ENCODE measurements around the gene TMEM80.
"Not testable (repeated sequence)": the region's sequence is repeated elsewhere in the genome, so short reads cannot be mapped to it uniquely, and the experiment has no call there.

TMEM80 gene

GRCh38 chr11:695538-696248, at the start of gene TMEM80:
TMEM80 (plus strand) TSS chr11:695816; CDS start chr11:695828, 12 bp downstream.
- DNase-seq: peak; percentile 100

GRCh38 chr11:646214-646613, 49.4 kb upstream of the TMEM80 start:
- no peak for DNase-seq

- not testable (repeated sequence) for DNase-seq
Measured at GRCh38 chr11:647672-648158, 47.9 kb upstream of the TMEM80 start.

- DNase-seq: no peak
Measured at GRCh38 chr11:650482-650881, 45.1 kb upstream of the TMEM80 start.

GRCh38 chr11:653136-653535, 42.5 kb upstream of the TMEM80 start:
- not testable (repeated sequence) for DNase-seq

DNA sequence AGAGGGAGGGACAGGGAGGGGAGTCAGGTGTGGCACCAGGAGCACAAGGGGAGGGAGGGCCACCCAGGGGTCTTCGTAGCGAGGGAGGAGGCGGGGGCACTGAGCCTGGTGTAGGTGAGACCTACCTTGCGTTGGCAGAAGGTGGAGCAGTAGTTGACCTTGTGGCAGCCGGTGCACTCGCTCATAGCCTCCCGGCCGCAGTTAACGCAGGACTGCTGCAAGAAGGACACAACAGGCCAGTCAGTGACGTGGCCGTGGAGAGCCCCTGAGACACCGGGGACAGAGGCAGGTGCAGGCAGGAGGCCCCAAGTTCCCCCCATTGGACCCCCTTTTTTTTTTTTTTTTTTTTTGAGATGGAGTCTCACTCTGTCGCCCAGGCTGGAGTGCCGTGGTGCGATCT, 41.8 kb upstream of the TMEM80 start:
- no peak for DNase-seq

- DNase-seq: not testable (repeated sequence)
Measured at GRCh38 chr11:654444-654843, 41.2 kb upstream of the TMEM80 start.

- DNase-seq: no peak
Measured at GRCh38 chr11:655036-655726, 40.4 kb upstream of the TMEM80 start.

GRCh38 chr11:656426-656825, 39.2 kb upstream of the TMEM80 start:
- DNase-seq: no peak

DNA sequence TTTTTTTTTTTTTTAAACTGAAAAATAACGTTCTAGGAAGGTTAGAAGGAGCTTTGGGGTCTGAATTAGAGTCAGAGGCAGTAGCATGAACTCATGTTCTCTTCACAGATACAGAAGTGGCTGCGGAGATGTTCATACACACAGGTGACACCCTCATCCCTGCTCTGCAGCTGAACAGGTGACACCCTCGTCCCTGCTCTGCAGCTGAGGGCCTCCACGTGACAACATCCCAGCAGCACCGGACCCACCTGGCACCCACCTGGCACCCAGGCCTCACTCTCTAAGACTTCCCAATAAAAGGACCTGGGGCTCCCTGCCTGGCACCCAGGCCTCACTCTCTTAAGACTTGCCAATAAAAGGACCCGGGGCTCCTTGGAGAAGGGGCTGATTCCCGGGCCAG, 38.8 kb upstream of the TMEM80 start:
- no peak for DNase-seq

DNA sequence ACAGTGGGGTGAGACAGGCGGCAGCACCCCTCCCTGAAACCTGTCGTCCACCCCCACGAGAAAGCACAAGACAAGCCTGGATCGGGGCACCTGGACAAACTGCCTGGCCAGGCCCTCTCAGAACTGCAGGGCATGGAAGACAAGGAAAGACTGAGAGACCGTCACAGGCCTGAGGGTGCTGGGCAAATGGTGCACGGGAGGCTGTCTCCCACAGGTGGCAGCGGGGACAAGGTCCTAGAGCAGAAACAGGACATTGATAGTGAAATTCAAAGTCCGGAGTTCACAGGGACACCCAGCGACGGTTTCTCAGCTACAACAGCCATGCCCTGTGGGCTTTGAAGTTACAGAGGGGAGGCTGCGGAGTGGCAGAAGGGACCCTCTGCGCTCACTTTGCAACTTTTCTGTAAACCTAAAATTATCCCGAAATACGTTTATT, 37.9 kb upstream of the TMEM80 start:
- DNase-seq: no peak

- DNase-seq: no peak
Measured at GRCh38 chr11:659532-660085, 36.0 kb upstream of the TMEM80 start.

- DNase-seq: no peak
Measured at GRCh38 chr11:660281-660680, 35.3 kb upstream of the TMEM80 start.

DNA sequence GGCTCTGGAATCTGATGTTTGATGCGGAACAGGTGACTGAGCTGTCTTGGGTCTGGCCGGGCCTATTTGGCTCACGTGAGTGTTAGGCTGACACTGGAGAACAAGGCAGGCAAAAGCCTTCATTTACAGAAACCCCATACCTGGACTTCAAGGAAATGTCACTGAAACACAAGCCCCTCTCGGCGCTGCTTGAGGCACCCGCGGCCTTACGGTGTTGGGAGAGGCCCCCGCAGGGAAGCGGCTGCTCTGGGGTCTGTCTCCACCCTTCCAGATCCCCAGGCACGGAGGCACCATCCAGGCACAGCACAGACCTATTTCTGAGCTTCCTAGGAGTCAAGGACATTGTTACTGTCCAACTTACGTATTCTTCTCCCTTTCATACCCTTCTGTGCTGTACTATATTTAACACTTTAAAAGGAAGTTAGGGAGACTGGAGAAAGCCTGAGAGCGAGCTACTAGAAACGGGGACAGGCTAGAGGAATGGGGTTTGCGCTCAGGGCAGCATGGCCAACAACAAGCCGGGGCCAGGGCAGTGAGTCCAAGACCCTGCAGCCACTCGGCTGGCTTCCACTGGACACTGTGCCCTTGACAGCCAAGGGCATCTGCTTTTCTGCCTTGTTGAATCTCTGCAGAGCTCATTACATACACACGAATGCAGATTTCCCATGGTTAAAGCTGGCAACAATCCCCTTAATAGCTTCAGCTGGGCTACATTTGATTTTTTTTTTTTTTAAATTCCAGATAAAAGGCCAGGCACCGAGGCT, 34.8 kb upstream of the TMEM80 start:
- DNase-seq: no peak

GRCh38 chr11:662689-663274, 32.8 kb upstream of the TMEM80 start:
- peak; percentile 73 for DNase-seq

GRCh38 chr11:665062-665703, 30.4 kb upstream of the TMEM80 start:
- DNase-seq: no peak

DNA sequence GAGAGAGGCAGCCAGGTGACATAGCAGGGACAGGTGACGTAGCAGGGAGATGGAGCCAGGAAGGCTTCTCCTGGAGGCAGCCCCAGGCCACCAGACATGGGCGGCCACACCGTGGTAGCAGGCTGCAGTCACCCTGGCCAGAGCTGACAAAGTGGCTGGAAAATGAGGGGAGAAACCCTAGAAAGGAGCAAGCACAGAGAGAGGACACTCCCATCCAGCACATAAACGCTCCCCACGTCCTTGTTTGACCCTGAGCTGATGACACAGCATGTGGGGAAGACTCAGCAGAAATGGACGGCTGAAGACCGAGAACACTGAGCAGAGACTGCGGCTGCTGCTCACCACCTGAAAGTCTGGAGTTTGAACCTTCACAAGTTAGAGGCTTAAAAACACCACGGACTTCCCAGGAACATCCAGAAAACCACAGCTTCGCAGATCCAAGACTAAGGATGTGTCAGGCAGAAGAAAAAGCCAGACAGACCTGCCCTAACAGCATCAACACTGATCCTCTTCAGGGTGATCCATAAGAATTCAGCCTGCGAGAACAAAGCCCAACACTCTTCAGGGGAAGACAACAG, 29.8 kb upstream of the TMEM80 start:
- peak; percentile 11 for DNase-seq

DNA sequence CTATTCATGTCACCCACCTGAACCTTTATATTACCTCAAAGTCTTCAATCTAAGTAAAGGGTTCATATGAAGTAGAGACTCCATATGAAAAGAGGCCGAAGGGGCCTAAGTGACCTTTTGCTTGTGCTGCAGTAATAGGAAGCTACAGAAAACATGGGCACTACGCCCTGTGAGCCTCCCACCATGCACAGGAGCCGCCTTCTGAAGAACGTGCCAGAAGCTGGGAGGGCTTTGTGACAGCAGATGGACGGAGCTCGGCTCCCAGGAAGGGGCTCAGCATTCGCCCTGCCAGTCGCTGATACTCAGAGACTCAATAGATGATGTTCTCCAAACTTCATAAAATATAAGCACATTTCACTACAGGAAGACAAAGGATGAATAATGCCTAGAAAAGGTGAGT, 21.8 kb upstream of the TMEM80 start:
- DNase-seq: no peak

- DNase-seq: no peak
Measured at GRCh38 chr11:674406-674805, 21.2 kb upstream of the TMEM80 start.

DNA sequence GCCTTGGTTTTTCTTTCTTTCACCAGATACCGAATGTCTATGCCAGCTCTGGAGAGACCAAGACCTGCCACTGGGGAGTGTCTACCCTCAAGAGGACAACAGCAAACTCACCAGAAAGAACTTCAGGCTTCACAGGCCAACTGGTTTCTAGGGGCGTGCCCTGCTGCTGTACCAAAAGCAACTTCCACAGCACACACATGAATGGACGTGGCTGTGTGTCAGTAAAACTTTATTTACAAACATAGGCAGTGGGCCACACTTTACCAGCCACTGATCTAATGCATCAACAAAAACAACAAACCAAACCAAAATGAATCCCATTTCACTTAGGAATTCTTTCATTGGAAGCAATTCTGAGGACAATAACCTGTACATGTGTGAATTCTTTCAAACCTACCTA, 17.3 kb upstream of the TMEM80 start:
- no peak for DNase-seq

- no peak for DNase-seq
Measured at GRCh38 chr11:679271-680207, 16.1 kb upstream of the TMEM80 start.
